Astrocyte of the spinal cord (primary cell): Measurements from ENCODE around the gene KAZN.

Experiments
- DNase-seq: peaks from one replicate; pipeline ENCODE4 v3.0.0; 2011; ENCODE audit warnings: low read depth, low spot score
- H3K4me3 ChIP-seq: 2 replicates; pipeline ENCODE4 v1.5.1; 2011; ENCODE audit warnings: low read depth, mild to moderate bottlenecking, low read length, moderate library complexity
- in situ Hi-C: cut with HindIII; loops from 2 replicates; pipeline ENCODE4 v1.10.0; 2017; ENCODE audit warnings: low sequenced_read_pairs
- TF ChIP-seq, protein P1 (sequence below): IDR thresholded peaks from 2 replicates; pipeline ENCODE4 v1.5.1; 2012; ENCODE audit warnings: low read depth, mild to moderate bottlenecking, low read length, inconsistent platforms

Gene KAZN

DNA sequence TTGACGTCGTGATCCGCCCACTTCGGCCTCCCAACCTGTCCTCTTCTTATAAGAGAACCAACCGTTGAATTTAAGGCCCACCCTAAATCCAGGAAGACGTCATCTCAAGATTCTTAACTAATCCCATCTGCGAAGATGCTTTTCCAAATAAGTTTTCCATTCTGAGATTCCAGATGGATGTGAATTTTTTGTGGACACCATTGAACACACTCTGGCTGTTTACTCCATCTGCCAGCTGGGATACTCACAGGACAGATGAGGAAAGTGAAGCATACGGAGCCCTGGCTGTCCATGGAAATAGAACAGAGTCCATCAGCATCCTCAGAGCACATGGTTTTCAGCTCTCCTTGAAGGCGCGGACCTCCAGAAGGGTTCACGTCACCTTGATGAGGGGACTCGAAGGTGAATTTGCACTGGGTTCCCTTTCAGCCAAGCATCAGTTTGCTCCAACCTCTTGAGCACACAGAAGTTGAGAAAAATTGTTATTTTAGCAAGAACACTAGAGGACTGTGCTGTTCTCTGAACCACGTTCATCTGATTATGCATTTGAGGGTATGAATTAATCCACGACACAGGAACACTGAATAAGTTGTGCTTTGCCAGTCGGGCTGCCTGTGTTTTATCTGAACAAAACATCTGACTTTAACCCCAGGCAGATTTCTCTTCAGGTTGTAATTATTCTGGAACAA lies 68.6 kb downstream of the KAZN start:
- in situ Hi-C loops, result no loop called here
- no peak overlapping the region for H3K4me3 ChIP-seq
- TF ChIP-seq, protein P1, sequence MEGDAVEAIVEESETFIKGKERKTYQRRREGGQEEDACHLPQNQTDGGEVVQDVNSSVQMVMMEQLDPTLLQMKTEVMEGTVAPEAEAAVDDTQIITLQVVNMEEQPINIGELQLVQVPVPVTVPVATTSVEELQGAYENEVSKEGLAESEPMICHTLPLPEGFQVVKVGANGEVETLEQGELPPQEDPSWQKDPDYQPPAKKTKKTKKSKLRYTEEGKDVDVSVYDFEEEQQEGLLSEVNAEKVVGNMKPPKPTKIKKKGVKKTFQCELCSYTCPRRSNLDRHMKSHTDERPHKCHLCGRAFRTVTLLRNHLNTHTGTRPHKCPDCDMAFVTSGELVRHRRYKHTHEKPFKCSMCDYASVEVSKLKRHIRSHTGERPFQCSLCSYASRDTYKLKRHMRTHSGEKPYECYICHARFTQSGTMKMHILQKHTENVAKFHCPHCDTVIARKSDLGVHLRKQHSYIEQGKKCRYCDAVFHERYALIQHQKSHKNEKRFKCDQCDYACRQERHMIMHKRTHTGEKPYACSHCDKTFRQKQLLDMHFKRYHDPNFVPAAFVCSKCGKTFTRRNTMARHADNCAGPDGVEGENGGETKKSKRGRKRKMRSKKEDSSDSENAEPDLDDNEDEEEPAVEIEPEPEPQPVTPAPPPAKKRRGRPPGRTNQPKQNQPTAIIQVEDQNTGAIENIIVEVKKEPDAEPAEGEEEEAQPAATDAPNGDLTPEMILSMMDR, result no peak
- no peak for DNase-seq

- in situ Hi-C loops, result no loop called here
Observed at GRCh38 chr1:14667651-14667984, 69.1 kb downstream of the KAZN start.

DNA sequence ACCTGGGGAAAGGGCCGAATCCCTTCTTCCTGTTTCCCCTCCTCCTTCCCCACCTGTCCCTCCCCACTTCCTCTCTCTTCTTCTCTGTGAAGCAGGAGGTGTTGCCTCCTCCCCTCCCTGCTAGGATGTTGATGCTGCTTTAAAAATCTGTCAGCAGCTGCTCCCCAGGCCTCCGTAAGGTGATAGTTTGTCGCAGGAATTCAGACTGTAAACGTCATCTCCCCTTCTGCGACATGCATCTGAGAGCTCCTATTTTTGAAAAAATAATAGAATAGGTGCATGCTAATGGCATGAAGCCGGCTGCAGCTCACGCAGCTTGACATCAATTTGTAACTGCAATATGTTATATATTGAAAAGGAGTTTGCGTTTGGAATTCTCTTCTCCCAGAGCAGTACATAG lies 70.1 kb downstream of the KAZN start:
- TF ChIP-seq, protein P1, result no peak
- no peak for DNase-seq
- in situ Hi-C loops, result no loop called here
- H3K4me3 ChIP-seq, result no peak overlapping the region

More at GRCh38 chr1:14667651-14667984, 69.1 kb downstream of the KAZN start:
- H3K4me3 ChIP-seq, result no peak overlapping the region
- DNase-seq, result no peak
- TF ChIP-seq, protein P1, result no peak

DNA sequence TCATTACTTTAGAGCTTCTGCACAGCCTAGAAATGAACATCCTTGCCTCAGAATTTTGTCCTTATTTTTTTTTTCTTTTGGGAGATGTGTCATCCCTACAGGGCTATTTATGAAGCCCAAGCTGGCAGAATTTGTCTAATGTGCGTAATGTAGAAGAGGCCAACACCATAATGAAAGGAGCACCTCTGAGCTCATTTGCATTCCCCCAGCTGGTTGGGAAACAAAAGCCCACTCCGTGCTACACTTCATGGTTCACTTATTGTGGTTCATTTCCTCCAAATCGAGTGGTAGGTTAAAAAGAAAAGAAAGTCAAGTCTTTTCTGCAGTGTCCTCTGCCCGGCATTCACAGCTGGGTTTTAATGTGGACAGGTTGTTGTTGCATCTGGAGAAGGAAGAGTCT lies 73.5 kb downstream of the KAZN start:
- in situ Hi-C loops, result no loop called here
- TF ChIP-seq, protein P1, result no peak
- DNase-seq, result no peak
- no peak overlapping the region for H3K4me3 ChIP-seq

- in situ Hi-C loops, result no loop called here
- DNase-seq, result no peak
- no peak overlapping the region for H3K4me3 ChIP-seq
- TF ChIP-seq, protein P1, result no peak
Observed at GRCh38 chr1:14674030-14674429, 75.5 kb downstream of the KAZN start.

DNA sequence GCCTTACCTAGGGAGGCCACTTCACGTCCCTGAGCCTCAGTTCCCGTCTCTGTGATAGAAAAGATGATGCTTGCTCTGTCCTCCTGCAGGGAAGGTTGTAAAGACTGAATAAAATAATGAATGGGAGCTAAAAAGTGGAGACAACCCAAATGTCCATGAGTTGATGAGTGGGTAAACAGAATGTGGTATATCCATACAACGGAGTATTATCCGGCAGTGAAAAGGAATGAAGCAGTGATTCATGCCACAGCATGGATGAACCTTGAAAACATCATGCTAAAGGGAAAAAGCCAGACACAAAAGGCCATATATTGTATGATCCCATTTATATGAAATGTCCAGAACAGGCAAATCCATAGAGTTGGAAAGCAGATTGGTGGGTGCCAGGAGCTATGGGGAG lies 77.9 kb downstream of the KAZN start:
- TF ChIP-seq, protein P1, result no peak
- no peak for DNase-seq
- no peak overlapping the region for H3K4me3 ChIP-seq
- in situ Hi-C loops, result no loop called here
